ENCODE measurements around the gene WDFY2. TPM values are rescaled to one million over a fixed set of nuclear protein-coding genes. Genes with fewer than 3 reads are reported as not detected.

The WDFY2 gene
- total RNA-seq, 1 experiment from 2014 or later: 4.1 TPM

- intact Hi-C loops (cut with micrococcal nuclease): loop anchor here (5.0 kb wide), 1 partner anchor 40 kb away; no protein-coding TSS in a partner anchor
- BruUV-seq (replicated peaks): no TSS peak
- H3K9ac ChIP-seq (ENCODE audit: low read length): no peak overlapping the region
- H3K36me3 ChIP-seq (ENCODE audit: low read depth, low read length): 0 out of 2 replicates have a peak, but pooled peaks cover 3% of the 10 kb centered on the region
- H4K20me1 ChIP-seq (ENCODE audit: low read length): no peaks in the 10 kb centered on the region
- H3K79me2 ChIP-seq (ENCODE audit: low read length): peaks cover 20% of the 10 kb centered on the region
- no peak for DNase-seq
- no peak overlapping the region for H3K27ac ChIP-seq (ENCODE audit: low read length)
- peaks cover 5% of the 10 kb centered on the region for H3F3A ChIP-seq (ENCODE audit: low read length, unreplicated experiment)
- no peaks in the 10 kb centered on the region for H3K9me2 ChIP-seq (replicated peaks; ENCODE audit: low read length)
- TF ChIP-seq EZH2 (IDR thresholded peaks at IDR 0.05; ENCODE audit: low read length, unreplicated experiment): no peak
- no peak for TF ChIP-seq EZH2phosphoT487 (IDR thresholded peaks at IDR 0.05; ENCODE audit: borderline replicate concordance, low read length)
- no peak for TF ChIP-seq CTCF (conservative IDR thresholded peaks at IDR 0.05; ENCODE audit: low read depth, low read length)
- ChIA-PET CTCF (no interaction called here), POLR2A (ENCODE audit: unreplicated experiment) (no interaction called here)
- no peaks in the 10 kb centered on the region for H3K27me3 ChIP-seq (ENCODE audit: low read length)
- H3K9me3 ChIP-seq (ENCODE audit: low read length): no peaks in the 10 kb centered on the region
- H2AFZ ChIP-seq (ENCODE audit: low read length): no peak overlapping the region
- H3K4me2 ChIP-seq (ENCODE audit: low read length): no peak overlapping the region
- H3K4me3 ChIP-seq (ENCODE audit: low read length): no peak overlapping the region
- H3K4me1 ChIP-seq (ENCODE audit: insufficient read depth, low read length): peaks cover 27% of the 10 kb centered on the region
- ATAC-seq: no peak
Measured at GRCh38 chr13:51682686-51683085, 98.4 kb downstream of the WDFY2 start.

DNA sequence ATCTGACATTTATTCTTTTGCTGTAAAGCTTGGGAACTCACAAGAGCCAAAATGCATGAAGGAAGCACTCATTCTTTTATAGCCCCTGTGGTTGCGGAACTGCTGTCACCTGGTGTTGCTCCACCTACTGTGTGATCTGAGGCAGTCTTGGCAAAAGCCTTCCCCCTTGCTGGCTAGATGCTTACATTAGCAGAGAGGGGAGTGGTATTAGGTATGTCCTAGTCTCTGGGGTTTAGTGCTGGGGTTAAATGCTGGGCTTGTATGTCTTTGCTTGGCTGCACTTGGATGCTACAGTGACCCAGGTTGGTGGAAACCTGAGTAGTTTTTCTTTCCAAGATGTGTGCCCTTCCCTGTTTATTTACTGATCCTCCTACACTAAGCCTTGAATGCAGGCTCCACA is 99.3 kb downstream of the WDFY2 start:
- TF ChIP-seq CTCF (conservative IDR thresholded peaks at IDR 0.05; ENCODE audit: low read depth, low read length) (no peak), EZH2phosphoT487 (IDR thresholded peaks at IDR 0.05; ENCODE audit: borderline replicate concordance, low read length) (no peak), EZH2 (IDR thresholded peaks at IDR 0.05; ENCODE audit: low read length, unreplicated experiment) (no peak)
- intact Hi-C loops (cut with micrococcal nuclease): loop anchor here (5.0 kb wide), 1 partner anchor 41 kb away; no protein-coding TSS in a partner anchor
- Histone ChIP-seq H3K4me2 (ENCODE audit: low read length) (no peak overlapping the region), H3K9me2 (replicated peaks; ENCODE audit: low read length) (no peaks in the 10 kb centered on the region), H3K27ac (ENCODE audit: low read length) (no peak overlapping the region), H4K20me1 (ENCODE audit: low read length) (no peaks in the 10 kb centered on the region), H3K9me3 (ENCODE audit: low read length) (no peaks in the 10 kb centered on the region), H3K36me3 (ENCODE audit: low read depth, low read length) (0 out of 2 replicates have a peak, but pooled peaks cover 3% of the 10 kb centered on the region), H2AFZ (ENCODE audit: low read length) (no peak overlapping the region), H3K4me3 (ENCODE audit: low read length) (no peak overlapping the region), H3F3A (ENCODE audit: low read length, unreplicated experiment) (peaks cover 5% of the 10 kb centered on the region), H3K4me1 (ENCODE audit: insufficient read depth, low read length) (peaks cover 27% of the 10 kb centered on the region), H3K79me2 (ENCODE audit: low read length) (peaks cover 16% of the 10 kb centered on the region), H3K27me3 (ENCODE audit: low read length) (no peaks in the 10 kb centered on the region), H3K9ac (ENCODE audit: low read length) (no peak overlapping the region)
- ChIA-PET POLR2A (ENCODE audit: unreplicated experiment) (no interaction called here), CTCF (no interaction called here)
- DNase-seq (no peak), ATAC-seq (no peak)
- no TSS peak for BruUV-seq (replicated peaks)

DNA sequence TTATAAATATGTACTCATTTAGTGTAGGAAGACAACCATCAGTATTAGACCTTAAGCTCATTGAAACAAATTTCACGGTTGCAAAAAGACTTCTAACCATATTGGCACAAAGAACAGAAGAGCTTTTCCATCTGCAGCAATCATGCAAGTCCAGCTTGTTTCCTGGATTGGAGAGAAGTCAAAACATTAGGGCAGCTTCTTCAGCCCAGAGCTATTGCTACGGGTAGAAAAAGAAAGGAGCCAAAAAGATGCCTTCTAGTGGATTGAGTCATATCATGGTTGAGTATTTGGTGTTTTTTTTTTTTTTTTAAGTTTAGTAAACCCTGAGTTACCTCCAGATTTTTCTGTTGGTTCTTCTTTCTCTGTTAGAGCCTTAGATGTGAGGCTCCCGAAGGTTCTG is 99.8 kb downstream of the WDFY2 start:
- Histone ChIP-seq H4K20me1 (ENCODE audit: low read length) (no peaks in the 10 kb centered on the region), H3K9ac (ENCODE audit: low read length) (no peak overlapping the region), H3F3A (ENCODE audit: low read length, unreplicated experiment) (peaks cover 5% of the 10 kb centered on the region), H3K9me3 (ENCODE audit: low read length) (no peaks in the 10 kb centered on the region), H3K4me1 (ENCODE audit: insufficient read depth, low read length) (peaks cover 27% of the 10 kb centered on the region), H3K4me3 (ENCODE audit: low read length) (no peak overlapping the region), H2AFZ (ENCODE audit: low read length) (no peak overlapping the region), H3K36me3 (ENCODE audit: low read depth, low read length) (0 out of 2 replicates have a peak, but pooled peaks cover 3% of the 10 kb centered on the region), H3K4me2 (ENCODE audit: low read length) (no peak overlapping the region), H3K27ac (ENCODE audit: low read length) (no peak overlapping the region), H3K27me3 (ENCODE audit: low read length) (no peaks in the 10 kb centered on the region), H3K79me2 (ENCODE audit: low read length) (peaks cover 11% of the 10 kb centered on the region), H3K9me2 (replicated peaks; ENCODE audit: low read length) (no peaks in the 10 kb centered on the region)
- no TSS peak for BruUV-seq (replicated peaks)
- TF ChIP-seq EZH2 (IDR thresholded peaks at IDR 0.05; ENCODE audit: low read length, unreplicated experiment) (no peak), CTCF (conservative IDR thresholded peaks at IDR 0.05; ENCODE audit: low read depth, low read length) (no peak), EZH2phosphoT487 (IDR thresholded peaks at IDR 0.05; ENCODE audit: borderline replicate concordance, low read length) (no peak)
- DNase-seq (no peak), ATAC-seq (no peak)
- ChIA-PET POLR2A (ENCODE audit: unreplicated experiment) (no interaction called here), CTCF (no interaction called here)
- intact Hi-C loops (cut with micrococcal nuclease): loop anchor here (5.0 kb wide), 1 partner anchor 42 kb away; no protein-coding TSS in a partner anchor

Data from PC-3 (cell line).